Trophoblast cell (in vitro differentiated cells and primary cell): Measurements from ENCODE around the gene GLB1L.

Experiments used
- DNase-seq, 2 donors: peaks; one replicate each; pipeline ENCODE4 v3.0.0-alpha.2; 2016
- H2AFZ ChIP-seq: 2 replicates; pipeline ENCODE4 v1.6.1; 2013; ENCODE audit warnings: low read length, moderate library complexity, mild to moderate bottlenecking; ENCODE audit not compliant: insufficient read depth, poor library complexity
- H2AK5ac ChIP-seq: 2 replicates; pipeline ENCODE4 v1.6.1; 2013; ENCODE audit warnings: mild to moderate bottlenecking, low read length
- H2BK120ac ChIP-seq: 2 replicates; pipeline ENCODE4 v1.6.1; 2013; ENCODE audit warnings: low read length, mild to moderate bottlenecking, moderate library complexity; ENCODE audit not compliant: insufficient read depth, poor library complexity
- H2BK12ac ChIP-seq: 2 replicates; pipeline ENCODE4 v1.6.1; 2013; ENCODE audit warnings: mild to moderate bottlenecking, low read length, moderate library complexity
- H2BK5ac ChIP-seq: 2 replicates; pipeline ENCODE4 v1.6.1; 2013; ENCODE audit warnings: low read length, low read depth, moderate library complexity, mild to moderate bottlenecking; ENCODE audit not compliant: poor library complexity
- H3K14ac ChIP-seq: 2 replicates; pipeline ENCODE4 v1.6.1; 2013; ENCODE audit warnings: mild to moderate bottlenecking, low read length
- H3K18ac ChIP-seq: 2 replicates; pipeline ENCODE4 v1.6.1; 2013; ENCODE audit warnings: mild to moderate bottlenecking, low read length
- H3K23ac ChIP-seq: 2 replicates; pipeline ENCODE4 v1.6.1; 2013; ENCODE audit warnings: low read length
- H3K27ac ChIP-seq: 2 replicates; pipeline ENCODE4 v1.5.1; 2013; ENCODE audit warnings: low read depth, mild to moderate bottlenecking, inconsistent platforms, low read length, moderate library complexity
- H3K27me3 ChIP-seq: 2 replicates; pipeline ENCODE4 v1.6.1; 2013; ENCODE audit warnings: inconsistent platforms, mild to moderate bottlenecking, low read length, moderate library complexity; ENCODE audit not compliant: insufficient read depth
- H3K36me3 ChIP-seq, 2 experiments: 1 replicate in 1 of 2; 2 replicates in 1 of 2; pipeline ENCODE4 v1.6.1; 2013; ENCODE audit warnings: low read length in 2 of 2, mild to moderate bottlenecking in 2 of 2, moderate library complexity in 1 of 2; ENCODE audit not compliant: insufficient read depth in 2 of 2, control insufficient read depth in 1 of 2
- H3K4ac ChIP-seq: 2 replicates; pipeline ENCODE4 v1.6.1; 2013; ENCODE audit warnings: low read depth, mild to moderate bottlenecking, low read length, moderate library complexity
- H3K4me1 ChIP-seq, 2 experiments: 1 replicate in 1 of 2; 2 replicates in 1 of 2; pipeline ENCODE4 v1.6.1; 2013; ENCODE audit warnings: low read length in 2 of 2, mild to moderate bottlenecking in 2 of 2, moderate library complexity in 1 of 2; ENCODE audit not compliant: insufficient read depth in 2 of 2, control insufficient read depth in 1 of 2
- H3K4me2 ChIP-seq: 2 replicates; pipeline ENCODE4 v1.6.1; 2013; ENCODE audit warnings: inconsistent platforms, mild to moderate bottlenecking, low read length, moderate library complexity
- H3K4me3 ChIP-seq: 2 replicates; pipeline ENCODE4 v1.5.1; 2013; ENCODE audit warnings: mild to moderate bottlenecking, low read depth, low read length, inconsistent platforms
- H3K79me1 ChIP-seq: one replicate; pipeline ENCODE4 v1.6.1; 2013; ENCODE audit warnings: low read length
- H3K79me2 ChIP-seq: 2 replicates; pipeline ENCODE4 v1.6.1; 2013; ENCODE audit warnings: low read length, mild to moderate bottlenecking; ENCODE audit not compliant: control insufficient read depth, insufficient read depth, poor library complexity
- H3K9ac ChIP-seq: 2 replicates; pipeline ENCODE4 v1.6.1; 2013; ENCODE audit warnings: mild to moderate bottlenecking, low read length
- H3K9me3 ChIP-seq: 2 replicates; pipeline ENCODE4 v1.6.1; 2013; ENCODE audit warnings: low read depth, mild to moderate bottlenecking, control low read depth, inconsistent platforms, low read length; ENCODE audit not compliant: insufficient read depth
- H4K12ac ChIP-seq: 2 replicates; pipeline ENCODE4 v1.6.1; 2013; ENCODE audit warnings: low read depth, mild to moderate bottlenecking, low read length, moderate library complexity
- H4K8ac ChIP-seq: 2 replicates; pipeline ENCODE4 v1.6.1; 2013; ENCODE audit warnings: low read depth, mild to moderate bottlenecking, low read length, moderate library complexity
- H4K91ac ChIP-seq: one replicate; pipeline ENCODE4 v1.6.1; 2013; ENCODE audit warnings: low read depth, mild to moderate bottlenecking, low read length, moderate library complexity
- WGBS: extraction: QIAGEN DNeasy Blood & Tissue Kit; methylation state at CpG from one replicate; pipeline ENCODE4 v1.1.7; 2013; ENCODE audit warnings: missing lambda C conversion rate; ENCODE audit not compliant: insufficient read length, insufficient coverage; ENCODE audit errors: extremely low coverage; 5-methylcytosine and 5-hydroxymethylcytosine counted together

GLB1L gene

GRCh38 chr2:219221957-219222518, 23.2 kb downstream of the GLB1L start:
- Histone ChIP-seq H3K14ac (no peak overlapping the region), H3K4me3 (no peak overlapping the region), H3K27me3 (no peaks in the 10 kb centered on the region), H3K4ac (no peak overlapping the region), H2AK5ac (no peak overlapping the region), H3K23ac (no peak overlapping the region), H2AFZ (no peak overlapping the region), H3K9ac (no peak overlapping the region), H4K12ac (no peak overlapping the region), H3K36me3 (peaks cover 59 to 63% of the 10 kb centered on the region in 2 experiments), H3K27ac (no peak overlapping the region), H3K9me3 (no peaks in the 10 kb centered on the region), H2BK5ac (no peak overlapping the region), H2BK12ac (no peak overlapping the region), H3K79me2 (peaks cover 8% of the 10 kb centered on the region), H4K91ac (no peak overlapping the region), H3K4me2 (no peak overlapping the region), H3K4me1 (peaks cover 10 to 13% of the 10 kb centered on the region in 2 experiments), H2BK120ac (no peak overlapping the region), H3K79me1 (peaks cover 12% of the 10 kb centered on the region), H3K18ac (no peak overlapping the region), H4K8ac (no peak overlapping the region)
- DNase-seq, result no peak
- WGBS, result no CpG with 5 or more reads among the region's 16 CpGs

GRCh38 chr2:219220652-219221402, 24.4 kb downstream of the GLB1L start:
- no peak overlapping the region for H3K18ac ChIP-seq
- no peak overlapping the region for H4K12ac ChIP-seq
- no peak for DNase-seq
- H2BK5ac ChIP-seq, result no peak overlapping the region
- no peak overlapping the region for H3K9ac ChIP-seq
- H2AFZ ChIP-seq, result no peak overlapping the region
- peaks cover 12% of the 10 kb centered on the region for H3K79me1 ChIP-seq
- H3K23ac ChIP-seq, result no peak overlapping the region
- H3K27ac ChIP-seq, result no peak overlapping the region
- H3K9me3 ChIP-seq, result no peaks in the 10 kb centered on the region
- no peak overlapping the region for H3K4me3 ChIP-seq
- peaks cover 10 to 15% of the 10 kb centered on the region in 2 experiments for H3K4me1 ChIP-seq
- no peak overlapping the region for H2AK5ac ChIP-seq
- no peak overlapping the region for H4K91ac ChIP-seq
- no CpG with 5 or more reads among the region's 19 CpGs for WGBS
- H3K79me2 ChIP-seq, result peaks cover 8% of the 10 kb centered on the region
- no peak overlapping the region for H3K14ac ChIP-seq
- H2BK120ac ChIP-seq, result no peak overlapping the region
- no peaks in the 10 kb centered on the region for H3K27me3 ChIP-seq
- H2BK12ac ChIP-seq, result no peak overlapping the region
- peaks cover 59 to 61% of the 10 kb centered on the region in 2 experiments for H3K36me3 ChIP-seq
- H3K4me2 ChIP-seq, result no peak overlapping the region
- no peak overlapping the region for H4K8ac ChIP-seq
- H3K4ac ChIP-seq, result no peak overlapping the region

- H2BK5ac ChIP-seq, result no peak overlapping the region
- no peak overlapping the region for H3K4ac ChIP-seq
- H3K4me1 ChIP-seq, result peaks cover 10 to 15% of the 10 kb centered on the region in 2 experiments
- no peak overlapping the region for H3K4me3 ChIP-seq
- H3K79me2 ChIP-seq, result peaks cover 8% of the 10 kb centered on the region
- peaks cover 12% of the 10 kb centered on the region for H3K79me1 ChIP-seq
- no peaks in the 10 kb centered on the region for H3K9me3 ChIP-seq
- DNase-seq, result no peak
- no peak overlapping the region for H3K14ac ChIP-seq
- H4K91ac ChIP-seq, result no peak overlapping the region
- no peak overlapping the region for H2BK120ac ChIP-seq
- peaks cover 50 to 53% of the 10 kb centered on the region in 2 experiments for H3K36me3 ChIP-seq
- no CpG with 5 or more reads among the region's 18 CpGs for WGBS
- H3K9ac ChIP-seq, result no peak overlapping the region
- no peak overlapping the region for H3K23ac ChIP-seq
- no peaks in the 10 kb centered on the region for H3K27me3 ChIP-seq
- no peak overlapping the region for H2AFZ ChIP-seq
- H4K12ac ChIP-seq, result no peak overlapping the region
- no peak overlapping the region for H3K27ac ChIP-seq
- no peak overlapping the region for H3K4me2 ChIP-seq
- no peak overlapping the region for H2BK12ac ChIP-seq
- no peak overlapping the region for H3K18ac ChIP-seq
- no peak overlapping the region for H4K8ac ChIP-seq
- H2AK5ac ChIP-seq, result no peak overlapping the region
Observed at GRCh38 chr2:219219784-219220532, 25.3 kb downstream of the GLB1L start.

GRCh38 chr2:219218732-219219701, 26.2 kb downstream of the GLB1L start, which contains the start of gene ABCB6:
TSS of gene ABCB6 (minus strand) at chr2:219218958. CDS start at chr2:219218673, 285 bp downstream.
- peak within 1 kb of the TSS; percentile 51 for H2BK12ac ChIP-seq
- H4K8ac ChIP-seq, result peak within 1 kb of the TSS; percentile 59
- H3K23ac ChIP-seq, result no peak within 1 kb of the TSS
- peak within 1 kb of the TSS; percentile 75 for H2BK5ac ChIP-seq
- H3K18ac ChIP-seq, result peak within 1 kb of the TSS; percentile 66
- DNase-seq, result peak; percentile 89
- H2BK120ac ChIP-seq, result peak within 1 kb of the TSS; percentile 59
- H3K79me2 ChIP-seq, result peaks cover 8% of the 10 kb centered on the region
- H3K27me3 ChIP-seq, result no peaks in the 10 kb centered on the region
- H3K36me3 ChIP-seq, result peaks cover 50 to 53% of the 10 kb centered on the region in 2 experiments
- H4K91ac ChIP-seq, result peak within 1 kb of the TSS; percentile 65
- WGBS, result no CpG with 5 or more reads among the region's 71 CpGs
- peak within 1 kb of the TSS; percentile 63 for H3K14ac ChIP-seq
- peak within 1 kb of the TSS; percentile 79 for H3K4me2 ChIP-seq
- H3K4me3 ChIP-seq, result peak within 1 kb of the TSS; percentile 80
- no peaks in the 10 kb centered on the region for H3K9me3 ChIP-seq
- peak within 1 kb of the TSS; percentile 82 for H3K27ac ChIP-seq
- H3K79me1 ChIP-seq, result peaks cover 12% of the 10 kb centered on the region
- peak within 1 kb of the TSS; percentile 35 for H3K9ac ChIP-seq
- H4K12ac ChIP-seq, result peak within 1 kb of the TSS; percentile 45
- peak within 1 kb of the TSS; percentile 24 for H3K4ac ChIP-seq
- H2AK5ac ChIP-seq, result peak within 1 kb of the TSS; percentile 34
- H3K4me1 ChIP-seq, result peaks cover 10 to 15% of the 10 kb centered on the region in 2 experiments
- peak within 1 kb of the TSS; percentile 65 for H2AFZ ChIP-seq
